Measurements from ENCODE around the gene CSTF3. TPM values are rescaled to one million over a fixed set of nuclear protein-coding genes. Genes with fewer than 3 reads are reported as not detected.
A peak's percentile ranks its signal among the peaks of the same experiment; 100 is the strongest.

Gene CSTF3
- total RNA-seq, 1 donor from 2014 or later = 47.5 TPM

- Mint-ChIP-seq H3K9me3 (ENCODE audit: unreplicated experiment) (no peaks in the 10 kb centered on the region), H3K4me1 (ENCODE audit: low read depth, unreplicated experiment) (peaks cover 5% of the 10 kb centered on the region), H3K27ac (ENCODE audit: unreplicated experiment) (peak overlapping the region; percentile 26), H3K4me3 (ENCODE audit: unreplicated experiment) (no peak overlapping the region), H3K36me3 (ENCODE audit: low read depth, unreplicated experiment) (no peaks in the 10 kb centered on the region), H3K27me3 (ENCODE audit: low read depth, unreplicated experiment) (no peaks in the 10 kb centered on the region)
- no peaks in the 10 kb centered on the region for H3K36me3 ChIP-seq (ENCODE audit: insufficient read depth, low read length)
- H3K9me3 ChIP-seq (ENCODE audit: insufficient read depth, low read depth, low read length) = no peaks in the 10 kb centered on the region
- TF ChIP-seq EZH2 (IDR thresholded peaks at IDR 0.05; ENCODE audit: insufficient read depth, low read length) (no peak), CTCF (IDR thresholded peaks at IDR 0.05; ENCODE audit: insufficient read depth, low read depth, low read length) (no peak)
- H2AFZ ChIP-seq (ENCODE audit: low read depth, low read length) = no peak overlapping the region
- H3K4me2 ChIP-seq (ENCODE audit: low read length) = no peak overlapping the region
- H3K4me1 ChIP-seq (ENCODE audit: insufficient read depth, low read length) = no peaks in the 10 kb centered on the region
- no peak for FAIRE-seq
- no peak overlapping the region for H3K9ac ChIP-seq (ENCODE audit: low read length)
- peak; percentile 25 for DNase-seq (ENCODE audit: low read depth)
- H3K27me3 ChIP-seq (ENCODE audit: insufficient read depth, low read length) = no peaks in the 10 kb centered on the region
- no peaks in the 10 kb centered on the region for H3K79me2 ChIP-seq (ENCODE audit: insufficient read depth, low read length)
- no peak overlapping the region for H3K4me3 ChIP-seq (ENCODE audit: insufficient read depth, low read depth, low read length)
- no peaks in the 10 kb centered on the region for H4K20me1 ChIP-seq (ENCODE audit: insufficient read depth, low read length)
- H3K27ac ChIP-seq (ENCODE audit: low read depth, low read length) = no peak overlapping the region
Observed at GRCh38 chr11:33207408-33207985, 46.2 kb upstream of the CSTF3 start.

GRCh38 chr11:33197915-33198727, 36.8 kb upstream of the CSTF3 start:
- DNase-seq (ENCODE audit: low read depth) (no peak), FAIRE-seq (no peak)
- Mint-ChIP-seq H3K4me3 (ENCODE audit: unreplicated experiment) (no peak overlapping the region), H3K9me3 (ENCODE audit: unreplicated experiment) (no peaks in the 10 kb centered on the region), H3K4me1 (ENCODE audit: low read depth, unreplicated experiment) (no peaks in the 10 kb centered on the region), H3K36me3 (ENCODE audit: low read depth, unreplicated experiment) (peaks cover 2% of the 10 kb centered on the region), H3K27ac (ENCODE audit: unreplicated experiment) (no peak overlapping the region), H3K27me3 (ENCODE audit: low read depth, unreplicated experiment) (no peaks in the 10 kb centered on the region)
- Histone ChIP-seq H3K4me1 (ENCODE audit: insufficient read depth, low read length) (no peaks in the 10 kb centered on the region), H3K27ac (ENCODE audit: low read depth, low read length) (no peak overlapping the region), H2AFZ (ENCODE audit: low read depth, low read length) (no peak overlapping the region), H3K27me3 (ENCODE audit: insufficient read depth, low read length) (no peaks in the 10 kb centered on the region), H3K36me3 (ENCODE audit: insufficient read depth, low read length) (no peaks in the 10 kb centered on the region), H3K9ac (ENCODE audit: low read length) (no peak overlapping the region), H4K20me1 (ENCODE audit: insufficient read depth, low read length) (no peaks in the 10 kb centered on the region), H3K9me3 (ENCODE audit: insufficient read depth, low read depth, low read length) (no peaks in the 10 kb centered on the region), H3K4me3 (ENCODE audit: insufficient read depth, low read depth, low read length) (no peak overlapping the region), H3K79me2 (ENCODE audit: insufficient read depth, low read length) (no peaks in the 10 kb centered on the region), H3K4me2 (ENCODE audit: low read length) (no peak overlapping the region)
- TF ChIP-seq EZH2 (IDR thresholded peaks at IDR 0.05; ENCODE audit: insufficient read depth, low read length) = no peak

GRCh38 chr11:33195462-33196173, 34.3 kb upstream of the CSTF3 start:
- DNase-seq (ENCODE audit: low read depth) (no peak), FAIRE-seq (no peak)
- Histone ChIP-seq H2AFZ (ENCODE audit: low read depth, low read length) (no peak overlapping the region), H4K20me1 (ENCODE audit: insufficient read depth, low read length) (no peaks in the 10 kb centered on the region), H3K27me3 (ENCODE audit: insufficient read depth, low read length) (no peaks in the 10 kb centered on the region), H3K36me3 (ENCODE audit: insufficient read depth, low read length) (no peaks in the 10 kb centered on the region), H3K4me2 (ENCODE audit: low read length) (no peak overlapping the region), H3K9me3 (ENCODE audit: insufficient read depth, low read depth, low read length) (no peaks in the 10 kb centered on the region), H3K4me1 (ENCODE audit: insufficient read depth, low read length) (no peaks in the 10 kb centered on the region), H3K27ac (ENCODE audit: low read depth, low read length) (no peak overlapping the region), H3K4me3 (ENCODE audit: insufficient read depth, low read depth, low read length) (no peak overlapping the region), H3K79me2 (ENCODE audit: insufficient read depth, low read length) (no peaks in the 10 kb centered on the region), H3K9ac (ENCODE audit: low read length) (no peak overlapping the region)
- Mint-ChIP-seq H3K27ac (ENCODE audit: unreplicated experiment) (no peak overlapping the region), H3K9me3 (ENCODE audit: unreplicated experiment) (no peaks in the 10 kb centered on the region), H3K4me3 (ENCODE audit: unreplicated experiment) (no peak overlapping the region), H3K27me3 (ENCODE audit: low read depth, unreplicated experiment) (no peaks in the 10 kb centered on the region), H3K36me3 (ENCODE audit: low read depth, unreplicated experiment) (peaks cover 2% of the 10 kb centered on the region), H3K4me1 (ENCODE audit: low read depth, unreplicated experiment) (no peaks in the 10 kb centered on the region)
- no peak for TF ChIP-seq CTCF (IDR thresholded peaks at IDR 0.05; ENCODE audit: insufficient read depth, low read depth, low read length)
- TF ChIP-seq EZH2 (IDR thresholded peaks at IDR 0.05; ENCODE audit: insufficient read depth, low read length) = no peak
